ENCODE measurements around the gene PLXNB1.

Gene PLXNB1

GRCh38 chr3:48477959-48478520, 48.2 kb upstream of the PLXNB1 start:
- TF ChIP-seq EZH2 (IDR thresholded peaks at IDR 0.05; ENCODE audit: borderline replicate concordance, low read depth, low read length, severe bottlenecking) (no peak), CTCF (IDR thresholded peaks at IDR 0.05; ENCODE audit: borderline replicate concordance, extremely low read depth, low read length, poor library complexity, severe bottlenecking) (no peak)
- Histone ChIP-seq H3K36me3 (ENCODE audit: insufficient read depth, low read length) (no peaks in the 10 kb centered on the region), H3K79me2 (ENCODE audit: insufficient read depth, low read length) (no peaks in the 10 kb centered on the region), H3K27ac (ENCODE audit: low read length) (no peak overlapping the region), H2AFZ (ENCODE audit: low read depth, low read length) (no peak overlapping the region), H3K27me3 (ENCODE audit: insufficient read depth, low read length, poor library complexity) (no peaks in the 10 kb centered on the region), H4K20me1 (ENCODE audit: insufficient read depth, low read length) (peaks cover 18% of the 10 kb centered on the region), H3K9me3 (ENCODE audit: insufficient read depth, low read length, severe bottlenecking) (no peaks in the 10 kb centered on the region), H3K4me1 (ENCODE audit: insufficient read depth, low read length) (peaks cover 34% of the 10 kb centered on the region), H3K9ac (ENCODE audit: low read depth, low read length) (no peak overlapping the region), H3K4me3 (ENCODE audit: low read depth in 1 of 2, low read length in 2 of 2) (no peak overlapping the region), H3K4me2 (ENCODE audit: insufficient read depth, low read length) (peak overlapping the region; percentile 55; the same call in 1 of the 2 replicates)
- DNase-seq: no peak
- no peak for ATAC-seq (ENCODE audit: insufficient read depth, low read depth)

- Histone ChIP-seq H3K9me3 (ENCODE audit: insufficient read depth, low read length, severe bottlenecking) (no peaks in the 10 kb centered on the region), H3K36me3 (ENCODE audit: insufficient read depth, low read length) (no peaks in the 10 kb centered on the region; the same call in 1 of the 2 replicates), H3K79me2 (ENCODE audit: insufficient read depth, low read length) (peaks cover 13% of the 10 kb centered on the region), H3K4me1 (ENCODE audit: insufficient read depth, low read length) (peaks cover 41% of the 10 kb centered on the region), H3K27ac (ENCODE audit: low read length) (no peak overlapping the region), H3K9ac (ENCODE audit: low read depth, low read length) (no peak overlapping the region), H3K4me3 (ENCODE audit: low read depth in 1 of 2, low read length in 2 of 2) (no peak overlapping the region), H3K27me3 (ENCODE audit: insufficient read depth, low read length, poor library complexity) (no peaks in the 10 kb centered on the region), H4K20me1 (ENCODE audit: insufficient read depth, low read length) (peaks cover 18% of the 10 kb centered on the region), H2AFZ (ENCODE audit: low read depth, low read length) (no peak overlapping the region), H3K4me2 (ENCODE audit: insufficient read depth, low read length) (no peak overlapping the region)
- DNase-seq: no peak
- ATAC-seq (ENCODE audit: insufficient read depth, low read depth): no peak
- TF ChIP-seq CTCF (IDR thresholded peaks at IDR 0.05; ENCODE audit: borderline replicate concordance, extremely low read depth, low read length, poor library complexity, severe bottlenecking) (no peak), EZH2 (IDR thresholded peaks at IDR 0.05; ENCODE audit: borderline replicate concordance, low read depth, low read length, severe bottlenecking) (no peak)
These were observed 46.7 kb upstream of the PLXNB1 start for GRCh38 chr3:48476426-48477053.

GRCh38 chr3:48475188-48475587, 45.3 kb upstream of the PLXNB1 start:
- Histone ChIP-seq H3K9ac (ENCODE audit: low read depth, low read length) (no peak overlapping the region), H3K4me2 (ENCODE audit: insufficient read depth, low read length) (no peak overlapping the region), H3K4me1 (ENCODE audit: insufficient read depth, low read length) (peaks cover 53% of the 10 kb centered on the region), H3K4me3 (ENCODE audit: low read depth in 1 of 2, low read length in 2 of 2) (no peak overlapping the region), H2AFZ (ENCODE audit: low read depth, low read length) (no peak overlapping the region), H3K9me3 (ENCODE audit: insufficient read depth, low read length, severe bottlenecking) (no peaks in the 10 kb centered on the region), H3K27me3 (ENCODE audit: insufficient read depth, low read length, poor library complexity) (no peaks in the 10 kb centered on the region), H4K20me1 (ENCODE audit: insufficient read depth, low read length) (peaks cover 18% of the 10 kb centered on the region), H3K79me2 (ENCODE audit: insufficient read depth, low read length) (peaks cover 23% of the 10 kb centered on the region), H3K27ac (ENCODE audit: low read length) (no peak overlapping the region), H3K36me3 (ENCODE audit: insufficient read depth, low read length) (peaks cover 3% of the 10 kb centered on the region; the same call in 1 of the 2 replicates)
- TF ChIP-seq EZH2 (IDR thresholded peaks at IDR 0.05; ENCODE audit: borderline replicate concordance, low read depth, low read length, severe bottlenecking) (no peak), CTCF (IDR thresholded peaks at IDR 0.05; ENCODE audit: borderline replicate concordance, extremely low read depth, low read length, poor library complexity, severe bottlenecking) (no peak)
- ATAC-seq (ENCODE audit: insufficient read depth, low read depth) (no peak), DNase-seq (no peak)
